ENCODE measurements around the gene OBSL1.
A peak's percentile ranks its signal among the peaks of the same experiment; 100 is the strongest.

The OBSL1 gene

GRCh38 chr2:219530048-219530963, 41.0 kb downstream of the OBSL1 start:
- H3K27ac Mint-ChIP-seq: no peak overlapping the region
- H3K4me3 Mint-ChIP-seq: no peak overlapping the region
- ATAC-seq (ENCODE audit: low read depth) (peak; percentile 90), DNase-seq (ENCODE audit: low spot score in 2 of 2) (peak; percentile 83 to 86)
- H3K9me3 Mint-ChIP-seq: no peaks in the 10 kb centered on the region
- peaks cover 6% of the 10 kb centered on the region for H3K4me1 Mint-ChIP-seq
- no peaks in the 10 kb centered on the region for H3K36me3 Mint-ChIP-seq
- H3K27me3 Mint-ChIP-seq: peaks cover 50% of the 10 kb centered on the region

- peaks cover 8% of the 10 kb centered on the region for H3K4me1 Mint-ChIP-seq
- no peak for ATAC-seq (ENCODE audit: low read depth)
- no peak for DNase-seq (ENCODE audit: low spot score in 2 of 2)
- H3K27ac Mint-ChIP-seq: no peak overlapping the region
- H3K4me3 Mint-ChIP-seq: no peak overlapping the region
- peaks cover 47% of the 10 kb centered on the region for H3K27me3 Mint-ChIP-seq
- no peaks in the 10 kb centered on the region for H3K36me3 Mint-ChIP-seq
- no peaks in the 10 kb centered on the region for H3K9me3 Mint-ChIP-seq
Measured at GRCh38 chr2:219527472-219527871, 43.9 kb downstream of the OBSL1 start.

- Mint-ChIP-seq H3K27ac (no peak overlapping the region), H3K27me3 (peaks cover 46% of the 10 kb centered on the region)
- DNase-seq (ENCODE audit: low spot score in 2 of 2): no peak
Measured at GRCh38 chr2:219527076-219527394, 44.3 kb downstream of the OBSL1 start.

GRCh38 chr2:219526320-219527075, 44.8 kb downstream of the OBSL1 start:
- ATAC-seq (ENCODE audit: low read depth) (no peak), DNase-seq (ENCODE audit: low spot score in 2 of 2) (no peak)
- peaks cover 49% of the 10 kb centered on the region for H3K27me3 Mint-ChIP-seq
- no peak overlapping the region for H3K4me3 Mint-ChIP-seq
- H3K27ac Mint-ChIP-seq: no peak overlapping the region
- no peaks in the 10 kb centered on the region for H3K9me3 Mint-ChIP-seq
- no peaks in the 10 kb centered on the region for H3K36me3 Mint-ChIP-seq
- peaks cover 14% of the 10 kb centered on the region for H3K4me1 Mint-ChIP-seq

More at GRCh38 chr2:219527076-219527394, 44.3 kb downstream of the OBSL1 start:
- no peaks in the 10 kb centered on the region for H3K36me3 Mint-ChIP-seq
- H3K4me1 Mint-ChIP-seq: peaks cover 9% of the 10 kb centered on the region
- no peak for ATAC-seq (ENCODE audit: low read depth)
- no peaks in the 10 kb centered on the region for H3K9me3 Mint-ChIP-seq
- H3K4me3 Mint-ChIP-seq: no peak overlapping the region

- H3K4me3 Mint-ChIP-seq: no peak overlapping the region
Measured at GRCh38 chr2:219525533-219526232, 45.7 kb downstream of the OBSL1 start.

GRCh38 chr2:219524817-219525216, 46.5 kb downstream of the OBSL1 start:
- DNase-seq (ENCODE audit: low spot score in 2 of 2): no peak
- Mint-ChIP-seq H3K36me3 (no peaks in the 10 kb centered on the region), H3K4me1 (peaks cover 11% of the 10 kb centered on the region), H3K9me3 (no peaks in the 10 kb centered on the region), H3K27ac (no peak overlapping the region), H3K27me3 (peaks cover 46% of the 10 kb centered on the region), H3K4me3 (no peak overlapping the region)
- no peak for ATAC-seq (ENCODE audit: low read depth)

More at GRCh38 chr2:219525533-219526232, 45.7 kb downstream of the OBSL1 start:
- H3K27me3 Mint-ChIP-seq: peaks cover 46% of the 10 kb centered on the region
- H3K9me3 Mint-ChIP-seq: no peaks in the 10 kb centered on the region
- peaks cover 16% of the 10 kb centered on the region for H3K4me1 Mint-ChIP-seq
- no peaks in the 10 kb centered on the region for H3K36me3 Mint-ChIP-seq
- no peak overlapping the region for H3K27ac Mint-ChIP-seq
- ATAC-seq (ENCODE audit: low read depth): no peak
- DNase-seq (ENCODE audit: low spot score in 2 of 2): no peak

- ATAC-seq (ENCODE audit: low read depth): peak; percentile 64
- H3K4me3 Mint-ChIP-seq: no peak overlapping the region
- DNase-seq (ENCODE audit: low spot score in 2 of 2): no peak
- no peak overlapping the region for H3K27ac Mint-ChIP-seq
- peaks cover 45% of the 10 kb centered on the region for H3K27me3 Mint-ChIP-seq
- no peaks in the 10 kb centered on the region for H3K9me3 Mint-ChIP-seq
- H3K4me1 Mint-ChIP-seq: peaks cover 11% of the 10 kb centered on the region
- H3K36me3 Mint-ChIP-seq: no peaks in the 10 kb centered on the region
Measured at GRCh38 chr2:219523031-219523671, 48.2 kb downstream of the OBSL1 start.

GRCh38 chr2:219522111-219523030, 49.0 kb downstream of the OBSL1 start:
- ATAC-seq (ENCODE audit: low read depth): peak; percentile 12

GRCh38 chr2:219521066-219521880, 50.1 kb downstream of the OBSL1 start:
- ATAC-seq (ENCODE audit: low read depth): no peak
- Mint-ChIP-seq H3K27me3 (peaks cover 51% of the 10 kb centered on the region), H3K9me3 (no peaks in the 10 kb centered on the region), H3K4me1 (peaks cover 11% of the 10 kb centered on the region), H3K27ac (no peak overlapping the region), H3K4me3 (peak overlapping the region; percentile 33), H3K36me3 (no peaks in the 10 kb centered on the region)
- DNase-seq (ENCODE audit: low spot score in 2 of 2): no peak

More at GRCh38 chr2:219522111-219523030, 49.0 kb downstream of the OBSL1 start:
- no peak overlapping the region for H3K27ac Mint-ChIP-seq
- peaks cover 11% of the 10 kb centered on the region for H3K4me1 Mint-ChIP-seq
- no peaks in the 10 kb centered on the region for H3K36me3 Mint-ChIP-seq
- no peaks in the 10 kb centered on the region for H3K9me3 Mint-ChIP-seq
- H3K27me3 Mint-ChIP-seq: peaks cover 50% of the 10 kb centered on the region
- H3K4me3 Mint-ChIP-seq: peak overlapping the region; percentile 33
- DNase-seq (ENCODE audit: low spot score in 2 of 2): no peak

GRCh38 chr2:219520079-219520478, 51.3 kb downstream of the OBSL1 start:
- Mint-ChIP-seq H3K4me1 (peaks cover 11% of the 10 kb centered on the region), H3K9me3 (no peaks in the 10 kb centered on the region), H3K4me3 (no peak overlapping the region), H3K27ac (no peak overlapping the region), H3K27me3 (peaks cover 53% of the 10 kb centered on the region), H3K36me3 (no peaks in the 10 kb centered on the region)
- ATAC-seq (ENCODE audit: low read depth): no peak
- DNase-seq (ENCODE audit: low spot score in 2 of 2): no peak

GRCh38 chr2:219519526-219519916, 51.8 kb downstream of the OBSL1 start:
- Mint-ChIP-seq H3K9me3 (no peaks in the 10 kb centered on the region), H3K36me3 (no peaks in the 10 kb centered on the region), H3K27ac (no peak overlapping the region), H3K4me3 (no peak overlapping the region), H3K4me1 (peaks cover 11% of the 10 kb centered on the region), H3K27me3 (peaks cover 52% of the 10 kb centered on the region)
- DNase-seq (ENCODE audit: low spot score in 2 of 2): no peak
- no peak for ATAC-seq (ENCODE audit: low read depth)

All from memory B cell (primary cell).